NCI-H2196 treated with DMSO at 0.1 percent for 48 hours (cell line): ENCODE results near the gene DNLZ.

ENCODE experiments used
- DNase-seq: peaks from one replicate; lab custom pipeline; 2025; ENCODE audit not compliant: unreplicated experiment; lab: John Stamatoyannopoulos, UW

The DNLZ gene

DNA sequence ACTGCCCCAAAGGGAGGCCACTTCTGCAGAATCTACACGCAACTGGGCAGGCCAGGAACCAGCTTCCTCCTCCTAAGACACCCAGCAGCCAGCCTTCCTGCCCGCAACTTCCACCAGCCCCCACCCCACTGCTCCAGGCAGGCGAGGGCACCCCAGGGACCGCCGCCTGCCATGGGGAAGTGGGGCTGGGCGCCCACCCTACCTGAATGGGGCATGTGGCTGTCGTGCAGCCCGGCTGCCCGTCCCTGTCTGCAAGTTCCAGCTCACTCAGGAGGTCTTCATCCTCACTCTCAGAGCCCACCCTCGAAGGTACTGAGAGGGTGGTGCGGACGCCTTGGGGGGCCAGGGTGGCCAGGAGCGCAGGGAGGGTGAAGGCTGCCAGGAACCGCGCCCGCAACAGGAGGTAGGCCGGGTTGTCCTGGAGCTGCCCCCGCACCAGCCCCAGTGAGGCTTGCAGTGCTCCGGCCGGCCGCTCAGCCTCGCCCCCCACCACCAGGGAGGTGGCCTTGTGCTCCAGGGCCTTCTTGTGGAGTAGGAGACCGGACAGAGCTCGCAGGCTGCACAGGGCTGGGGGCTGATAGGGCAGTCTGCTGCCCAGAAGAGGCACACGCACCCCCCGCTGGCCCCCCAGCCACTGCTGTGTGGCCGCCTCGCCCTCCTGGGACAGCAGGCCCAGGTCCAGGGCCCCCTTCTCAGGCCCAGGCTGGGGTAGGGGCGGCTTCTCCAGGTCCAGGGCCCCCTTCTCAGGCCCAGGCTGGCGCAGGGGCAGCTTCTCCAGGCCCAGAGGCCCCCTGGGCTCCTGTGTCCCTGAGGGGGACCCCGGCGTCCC, 14.0 kb upstream of the DNLZ start:
- no peak for DNase-seq

DNA sequence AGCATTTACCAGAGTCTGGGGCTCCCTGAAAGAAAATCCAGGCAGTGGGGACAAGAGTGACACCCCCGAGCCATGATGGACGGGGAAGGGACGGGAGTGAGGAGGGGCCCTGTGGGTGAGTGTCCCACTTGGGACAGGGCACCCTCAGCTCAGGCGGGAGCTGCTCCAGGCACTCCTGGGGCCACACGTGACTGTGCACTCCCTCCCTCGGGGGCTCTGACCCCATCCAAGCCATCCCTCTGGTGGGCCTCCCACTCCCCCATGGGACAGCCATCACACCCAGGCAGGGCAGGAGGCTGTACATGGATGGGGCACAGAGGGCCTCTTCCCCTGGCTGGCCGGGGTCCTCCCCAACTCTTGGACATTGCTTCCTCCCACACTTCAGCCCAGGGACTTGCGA, 12.9 kb upstream of the DNLZ start:
- no peak for DNase-seq

DNA sequence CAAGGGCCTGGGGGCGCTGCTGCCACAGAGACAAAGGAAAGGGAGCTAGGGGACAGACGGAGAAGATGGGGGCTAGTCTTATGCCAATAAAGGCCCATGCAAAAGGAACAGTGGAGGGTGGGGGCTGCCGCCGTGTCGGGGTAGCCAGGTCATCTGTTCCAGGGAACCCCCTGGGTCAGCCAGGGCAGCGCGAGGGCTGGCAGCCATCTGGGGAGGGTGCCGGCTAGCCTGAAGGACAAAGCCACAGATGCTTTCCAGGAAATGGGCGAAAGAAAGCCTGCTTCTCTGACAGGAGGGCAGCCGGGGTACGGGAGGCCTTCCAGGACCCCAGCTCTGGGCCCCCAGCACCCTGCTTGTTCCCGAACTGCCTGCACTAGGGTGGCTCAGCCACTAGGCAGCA, 11.6 kb upstream of the DNLZ start:
- no peak for DNase-seq

DNA sequence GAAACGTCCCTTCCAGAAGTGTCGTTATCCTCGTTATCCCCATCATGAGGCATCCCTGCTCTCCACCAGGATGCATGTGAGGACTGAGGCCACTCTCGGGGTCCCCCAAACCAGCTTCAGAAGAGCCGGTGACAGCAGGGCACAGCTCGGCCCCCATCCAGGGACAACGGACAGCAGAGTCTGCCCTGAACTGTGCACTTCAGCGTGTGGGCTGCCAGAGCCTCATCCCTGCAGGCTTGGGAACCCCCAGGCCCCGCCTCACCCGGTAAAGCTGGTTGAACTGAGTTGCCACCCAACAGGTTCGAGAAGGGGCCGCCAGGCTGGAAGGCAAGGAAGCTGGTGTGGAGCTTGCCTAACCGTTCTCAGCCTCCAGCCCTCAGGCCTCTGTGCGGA, 10.6 kb upstream of the DNLZ start:
- DNase-seq: no peak

DNA sequence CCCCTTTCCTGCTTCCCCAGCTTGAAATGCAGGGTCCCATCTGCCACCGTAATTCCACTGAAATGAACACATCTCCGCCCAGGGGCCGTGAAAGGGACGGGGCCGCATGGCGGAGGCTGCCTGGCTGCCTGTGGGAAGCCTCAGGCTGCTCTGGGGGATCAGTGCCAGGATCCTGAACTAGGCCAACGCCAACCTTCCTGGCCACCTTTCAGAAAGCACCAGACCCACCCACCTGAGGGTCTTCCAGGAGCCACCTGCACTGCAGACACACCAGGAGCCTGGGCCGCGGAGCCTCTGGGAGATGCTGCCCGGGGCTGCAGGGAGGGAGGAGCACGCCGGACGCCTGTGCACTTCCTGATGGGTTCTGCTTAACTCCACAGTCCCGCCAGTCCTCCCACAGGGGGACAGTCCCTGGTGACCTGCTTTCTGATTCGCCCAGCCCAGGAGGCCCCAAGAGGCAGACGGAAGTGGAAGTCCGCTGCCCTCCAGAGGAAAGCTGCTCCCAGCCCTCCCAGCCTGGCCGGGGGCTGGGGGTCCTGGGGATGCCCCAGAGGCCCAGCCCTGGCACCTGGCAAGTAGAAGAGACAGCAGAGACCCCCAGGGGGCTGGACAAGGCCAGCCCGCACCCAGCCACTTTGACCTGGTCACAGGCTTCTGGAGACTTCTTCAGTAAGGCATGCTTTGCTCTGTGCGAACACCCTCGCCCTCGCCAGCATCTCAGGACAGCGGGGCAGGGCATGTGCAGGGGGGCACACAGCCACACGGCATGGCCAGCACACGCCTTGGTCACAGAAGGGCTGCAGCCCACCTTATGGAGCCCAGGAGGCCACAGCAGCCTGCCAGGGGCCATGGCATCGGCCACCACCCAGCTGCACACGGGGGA, 10.0 kb upstream of the DNLZ start, which contains the start of gene CARD9:
TSS of gene CARD9 (minus strand) at position 370 of the 883 bp plus-strand sequence. CDS start 1,591 bp downstream, outside the sequence.
- no peak for DNase-seq

DNA sequence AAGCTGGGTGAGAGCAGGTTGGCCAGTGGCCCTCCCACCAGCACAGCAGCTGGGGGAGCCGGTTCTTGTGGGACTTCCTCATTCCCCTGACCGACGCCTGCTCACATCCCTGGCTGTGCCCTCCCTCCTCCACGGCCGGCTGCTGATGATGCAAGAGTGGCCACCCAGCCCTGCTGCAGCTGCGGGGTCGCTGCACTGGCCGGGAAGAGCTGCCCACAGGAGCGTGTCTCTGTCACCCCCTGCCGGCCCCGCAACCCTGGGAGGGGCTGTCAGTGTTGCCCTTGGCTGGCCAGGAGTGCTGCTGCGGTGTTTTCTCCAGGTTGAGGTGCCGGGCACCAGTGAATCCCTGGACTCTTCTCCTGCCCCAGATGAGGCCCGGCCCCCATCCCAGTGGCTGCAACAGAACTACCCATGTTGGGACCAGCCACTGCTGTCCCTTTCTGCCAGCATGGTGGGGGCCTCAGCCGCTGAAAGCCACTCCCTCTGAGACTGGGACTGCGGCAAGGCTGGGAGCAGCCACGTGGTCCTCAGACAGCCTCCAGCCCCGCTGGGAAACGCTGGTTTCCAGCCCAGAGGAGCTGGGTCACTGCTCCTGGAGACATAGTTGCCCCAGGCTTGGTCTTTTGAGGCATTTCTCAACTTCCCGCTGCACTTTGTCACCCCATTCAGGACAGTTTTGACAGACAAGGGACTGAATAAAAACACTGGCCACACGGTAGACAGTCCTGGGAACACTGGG, 9.2 kb upstream of the DNLZ start:
- DNase-seq: peak; percentile 44

DNA sequence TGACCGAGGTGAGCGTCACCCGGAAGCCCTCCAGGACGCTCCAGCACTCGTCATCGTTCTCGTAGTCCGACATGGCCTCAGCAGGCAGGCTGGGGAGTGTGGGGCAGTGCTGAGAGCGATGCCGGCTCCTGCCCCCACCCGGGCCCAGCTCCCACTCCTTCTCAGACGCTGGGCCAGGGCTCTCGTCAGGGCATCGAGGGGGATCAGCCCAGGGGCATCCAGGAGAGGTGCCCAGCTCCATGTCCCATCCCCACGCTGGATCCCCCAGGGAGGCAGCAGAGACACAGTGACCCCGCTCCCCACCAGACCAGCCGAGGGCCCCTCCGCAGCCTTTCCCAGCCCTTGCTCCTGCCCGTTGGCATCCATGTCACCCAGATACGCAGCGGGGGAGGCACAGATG, 8.5 kb upstream of the DNLZ start:
- no peak for DNase-seq

DNA sequence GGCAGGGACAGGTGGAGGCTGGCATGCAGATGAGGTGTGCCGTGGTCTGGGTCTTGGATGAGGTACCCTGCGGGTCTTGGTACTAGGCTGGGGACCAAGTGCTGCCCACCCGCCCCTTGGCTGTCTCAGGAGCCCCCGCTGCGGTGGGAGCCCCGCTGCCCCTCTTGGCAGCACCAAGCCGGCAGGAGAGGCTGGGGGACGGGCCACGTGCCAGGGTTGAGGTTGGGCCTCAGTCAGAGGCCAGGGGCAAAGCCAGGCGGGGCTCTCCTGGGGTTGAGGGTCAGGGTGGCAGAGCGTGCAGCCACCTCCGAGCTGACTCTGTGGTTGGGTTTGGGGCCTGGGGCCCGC, 8.0 kb upstream of the DNLZ start:
- DNase-seq: no peak

DNA sequence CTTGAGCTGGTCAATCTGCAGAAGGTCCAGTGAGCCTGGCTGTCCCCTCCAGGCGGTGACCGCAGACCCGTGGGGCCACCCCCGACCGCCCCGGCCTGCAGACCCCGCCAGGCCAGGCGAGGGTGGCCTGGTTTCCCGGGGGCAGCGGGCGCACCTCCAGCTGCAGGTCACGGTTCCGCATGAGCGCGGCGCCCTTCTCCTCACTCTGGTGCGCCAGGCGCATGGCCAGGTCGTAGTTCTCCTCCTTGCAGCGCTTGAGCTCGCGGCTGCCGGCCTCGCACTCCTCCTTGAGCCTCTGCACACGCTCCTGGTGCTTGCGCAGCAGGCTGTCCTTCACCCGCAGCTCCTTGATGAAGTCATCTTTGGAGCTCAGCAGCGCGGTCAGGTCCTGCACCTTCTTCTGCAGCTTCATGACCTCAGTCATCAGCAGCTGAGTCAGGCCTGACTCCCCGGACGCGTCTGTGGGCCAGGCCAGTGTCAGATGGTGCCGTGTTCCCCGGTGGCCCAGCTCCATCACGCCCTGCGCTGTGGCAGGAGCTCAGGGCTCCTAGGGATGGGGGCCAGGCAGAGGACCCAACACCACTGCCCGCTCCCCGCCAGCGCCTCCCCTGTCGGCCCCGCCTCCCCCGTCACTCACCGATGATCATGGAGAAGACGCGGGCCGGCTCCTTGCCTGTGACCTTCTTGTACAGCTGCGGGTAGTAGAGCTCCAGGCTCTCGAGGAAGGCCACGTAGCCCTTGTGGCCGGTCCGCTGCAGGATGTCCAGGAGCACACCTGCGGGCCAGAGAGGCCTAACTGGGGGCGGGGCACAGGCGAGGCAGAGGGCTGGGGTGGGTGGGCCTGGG, 7.4 kb upstream of the DNLZ start:
- no peak for DNase-seq

DNA sequence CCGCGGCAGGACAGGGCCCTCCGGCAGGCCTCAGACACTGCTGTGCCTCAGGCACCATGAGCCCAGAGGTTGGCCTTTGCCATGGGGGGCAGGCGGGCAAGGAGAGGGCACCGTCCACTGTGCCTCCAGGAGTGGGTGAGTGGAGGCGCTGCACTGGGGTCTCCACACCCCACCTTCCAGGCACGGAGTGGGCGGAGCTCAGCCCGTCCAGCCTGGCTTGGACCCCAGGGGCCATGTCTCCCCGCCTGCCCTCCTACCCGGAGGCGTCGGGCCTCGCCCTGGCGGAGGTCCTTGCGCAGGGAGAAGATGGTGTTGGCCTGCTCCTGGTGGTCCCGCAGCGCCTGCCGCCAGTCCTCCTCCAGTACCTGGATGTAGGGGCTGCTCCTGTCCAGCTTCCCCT, 6.5 kb upstream of the DNLZ start:
- DNase-seq: no peak

DNA sequence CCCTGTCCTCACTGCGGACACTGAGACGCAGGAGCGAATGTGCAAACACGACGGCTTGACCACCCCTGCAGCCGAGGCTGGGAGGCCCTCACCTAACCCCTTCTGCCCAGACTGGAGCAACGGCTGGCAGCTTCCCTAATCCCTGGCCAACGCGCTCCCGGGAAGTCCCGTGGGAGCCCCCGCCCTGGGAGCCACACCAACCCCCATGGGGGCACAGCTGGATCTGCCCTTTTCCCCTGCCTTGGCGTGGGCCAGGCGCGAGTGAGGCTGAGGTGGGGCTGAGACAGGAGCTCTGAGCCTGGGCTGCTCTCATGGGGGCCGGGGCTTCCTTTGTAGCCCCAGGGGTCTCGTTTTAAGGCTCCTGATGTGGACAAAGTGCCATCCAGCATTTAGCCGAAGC, 4.6 kb upstream of the DNLZ start:
- no peak for DNase-seq

DNA sequence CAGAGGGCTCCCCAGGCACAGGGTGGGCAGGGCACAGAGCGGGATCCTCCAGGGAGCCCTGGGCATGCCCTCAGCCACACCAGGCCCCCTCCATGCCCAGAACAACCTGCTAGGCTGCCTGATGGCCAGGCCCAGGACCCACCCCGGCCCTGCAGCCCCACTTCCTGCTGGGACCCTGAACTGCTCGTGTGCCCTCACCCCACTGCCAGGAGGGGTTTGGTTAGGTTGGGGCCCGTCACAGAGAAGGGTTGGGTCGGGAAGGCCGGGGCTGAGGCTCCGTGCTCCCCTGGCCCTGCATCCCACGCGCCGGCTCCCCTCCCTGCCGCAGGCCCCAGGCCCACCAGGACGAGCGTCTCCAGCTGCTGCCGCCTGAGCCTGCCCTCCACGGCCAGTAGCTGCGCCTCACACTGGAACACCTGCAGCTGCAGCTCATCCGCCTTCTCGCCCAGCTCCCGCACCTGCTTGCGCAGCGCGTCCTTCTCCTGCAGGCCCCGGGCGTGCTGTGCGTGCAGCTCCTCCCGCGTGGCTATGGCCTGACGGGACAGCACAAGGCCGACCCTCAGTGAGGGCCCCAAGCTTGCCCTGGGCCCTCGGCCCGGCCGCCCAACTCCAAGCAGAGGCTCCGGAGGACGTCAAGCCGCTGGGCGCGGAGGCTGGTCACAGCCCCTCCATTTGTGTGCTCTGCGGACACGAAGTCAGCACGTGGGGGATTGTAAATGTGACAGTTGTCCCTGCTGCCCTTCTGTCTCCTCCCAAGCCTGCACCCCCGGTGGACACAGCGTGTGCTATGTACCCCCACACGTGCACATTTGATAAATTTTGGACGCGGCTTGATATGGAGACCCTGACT, 4.0 kb upstream of the DNLZ start:
- DNase-seq: no peak

DNA sequence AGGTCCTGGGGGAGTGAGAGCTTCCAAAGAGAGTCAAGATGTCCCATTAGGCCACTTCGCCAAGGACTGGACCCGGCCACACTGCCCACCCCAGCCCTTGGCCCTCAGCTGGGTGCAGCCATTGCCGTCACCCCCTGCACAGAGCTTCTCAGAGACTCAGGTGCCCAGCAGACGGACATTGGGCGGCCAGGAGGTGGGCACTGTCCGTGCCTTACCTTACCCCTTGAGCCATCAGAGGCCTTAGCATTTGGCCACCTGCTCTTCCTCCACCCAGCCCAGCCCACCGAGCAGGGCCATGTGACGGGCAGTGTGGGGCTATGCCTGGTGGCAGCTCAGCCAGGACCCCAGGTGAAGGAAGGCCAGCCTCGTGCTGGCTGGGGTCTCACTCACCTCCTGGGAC, 3.3 kb upstream of the DNLZ start:
- no peak for DNase-seq

DNA sequence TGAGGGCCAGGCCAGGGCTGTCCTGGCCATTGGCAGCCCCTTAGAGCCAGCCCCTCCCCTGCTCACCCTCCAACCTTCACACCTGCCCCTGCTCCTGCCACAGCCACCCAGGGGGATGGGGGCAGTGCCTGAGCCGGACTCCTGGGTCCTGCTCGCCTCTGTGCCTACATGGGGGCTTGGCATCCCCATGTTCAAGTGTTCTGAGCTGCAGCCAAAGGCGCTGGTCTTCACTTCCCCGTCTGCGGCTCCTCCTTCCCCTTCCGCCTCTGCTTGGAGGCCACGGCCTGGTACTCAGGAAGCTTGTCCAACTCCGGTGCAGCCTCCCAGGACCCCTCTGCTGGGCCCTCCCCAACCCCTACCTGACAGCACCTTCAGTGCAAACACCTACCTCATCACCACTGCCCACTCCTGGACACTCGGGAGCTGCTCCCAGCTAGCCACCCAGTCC, 2.3 kb upstream of the DNLZ start:
- no peak for DNase-seq

DNA sequence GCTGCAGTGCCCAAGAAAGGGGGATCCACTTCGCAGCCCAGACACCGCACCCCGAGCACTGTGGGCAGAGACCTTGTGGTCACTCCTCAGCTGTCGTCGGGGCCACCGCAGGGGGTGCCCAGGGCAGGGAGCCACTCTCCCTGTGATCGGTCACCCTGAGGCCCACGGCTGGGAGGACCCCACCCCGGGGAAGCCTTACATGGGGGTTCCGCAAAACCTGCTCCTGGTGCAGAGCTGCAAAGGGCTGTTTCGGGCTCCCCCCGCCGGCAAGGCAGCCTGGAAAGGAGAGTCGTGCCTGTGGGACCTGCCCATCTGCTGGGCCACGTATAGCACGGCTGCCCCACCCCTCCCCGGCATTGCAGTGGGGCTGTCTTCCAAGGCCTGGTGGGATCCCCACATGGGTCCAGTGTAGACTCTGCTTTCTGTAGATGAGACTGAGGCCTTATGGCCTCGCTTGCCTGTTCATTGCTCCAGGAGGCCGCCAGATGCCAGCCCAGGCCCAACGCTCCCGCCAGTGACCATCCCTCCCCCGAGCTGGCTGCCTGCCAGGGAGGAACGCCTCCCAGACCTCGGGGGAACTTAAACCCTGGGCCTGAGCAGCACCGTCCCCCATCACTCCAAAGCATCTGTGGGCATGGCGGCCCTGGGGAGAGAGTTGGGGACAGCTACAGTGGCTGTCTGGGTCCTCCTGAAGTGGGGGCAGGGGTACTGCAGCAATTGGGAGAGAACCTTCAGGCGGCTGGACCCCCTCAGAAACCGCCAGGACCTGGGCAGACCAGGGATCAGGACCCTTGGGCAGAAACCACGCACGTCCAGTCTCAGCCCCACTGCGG, 1.6 kb upstream of the DNLZ start:
- no peak for DNase-seq

DNA sequence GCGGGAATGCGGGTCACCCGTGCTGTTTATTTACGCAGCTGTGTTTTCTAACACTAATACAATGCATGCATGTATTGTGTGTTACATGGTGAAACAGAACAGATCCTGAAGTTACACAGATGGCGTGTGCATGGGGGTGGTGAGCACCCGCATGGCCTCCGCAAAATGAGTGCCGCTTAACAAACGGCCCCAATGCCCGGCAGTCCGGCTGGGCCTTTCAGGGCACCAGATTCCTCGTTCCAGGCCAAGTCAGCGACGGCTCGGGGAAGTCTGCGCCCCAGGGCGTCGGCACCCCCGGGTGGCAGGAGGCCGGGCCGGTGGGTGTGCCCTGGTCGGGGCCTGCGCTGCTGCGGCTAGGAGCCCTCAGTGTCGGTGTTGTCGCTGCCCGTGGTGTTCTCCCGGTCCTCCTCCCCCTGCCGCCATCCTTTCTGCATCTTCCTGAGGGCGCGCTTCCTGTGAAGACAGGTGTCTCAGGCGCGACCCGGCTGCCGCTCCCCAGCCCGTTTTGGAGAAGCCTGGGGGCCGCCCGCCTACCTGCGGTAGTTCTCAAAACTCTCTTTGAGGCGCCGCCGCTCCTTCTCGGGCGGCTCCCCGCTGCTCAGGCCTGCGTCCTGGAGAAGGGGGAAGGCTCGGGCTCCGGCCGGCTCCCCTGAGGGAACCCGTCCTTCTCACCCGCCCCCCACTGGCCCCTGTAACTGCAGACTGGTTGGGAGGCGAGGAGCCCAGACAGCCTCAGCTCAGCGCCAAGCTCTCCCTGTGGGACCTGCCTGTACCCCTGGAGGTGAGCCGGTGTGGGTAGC, 605 bp upstream of the DNLZ start:
- no peak for DNase-seq

DNA sequence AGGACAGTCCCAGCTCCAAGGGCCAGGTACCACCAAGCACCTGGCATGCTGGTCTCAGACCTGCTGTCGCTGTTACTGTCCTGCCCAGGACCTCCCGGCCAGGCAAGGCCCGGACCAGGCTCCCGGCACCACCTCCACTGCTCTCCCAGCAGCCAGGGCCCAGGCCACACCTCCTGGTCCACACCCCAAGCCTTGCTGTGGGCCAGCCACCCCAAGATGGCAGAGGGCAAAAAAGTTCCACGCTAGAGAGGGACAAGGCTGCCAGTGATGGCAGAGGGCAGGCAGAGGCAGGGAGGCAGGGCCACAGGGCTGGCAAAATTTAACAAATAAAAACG, 1.1 kb downstream of the DNLZ start:
- no peak for DNase-seq

DNA sequence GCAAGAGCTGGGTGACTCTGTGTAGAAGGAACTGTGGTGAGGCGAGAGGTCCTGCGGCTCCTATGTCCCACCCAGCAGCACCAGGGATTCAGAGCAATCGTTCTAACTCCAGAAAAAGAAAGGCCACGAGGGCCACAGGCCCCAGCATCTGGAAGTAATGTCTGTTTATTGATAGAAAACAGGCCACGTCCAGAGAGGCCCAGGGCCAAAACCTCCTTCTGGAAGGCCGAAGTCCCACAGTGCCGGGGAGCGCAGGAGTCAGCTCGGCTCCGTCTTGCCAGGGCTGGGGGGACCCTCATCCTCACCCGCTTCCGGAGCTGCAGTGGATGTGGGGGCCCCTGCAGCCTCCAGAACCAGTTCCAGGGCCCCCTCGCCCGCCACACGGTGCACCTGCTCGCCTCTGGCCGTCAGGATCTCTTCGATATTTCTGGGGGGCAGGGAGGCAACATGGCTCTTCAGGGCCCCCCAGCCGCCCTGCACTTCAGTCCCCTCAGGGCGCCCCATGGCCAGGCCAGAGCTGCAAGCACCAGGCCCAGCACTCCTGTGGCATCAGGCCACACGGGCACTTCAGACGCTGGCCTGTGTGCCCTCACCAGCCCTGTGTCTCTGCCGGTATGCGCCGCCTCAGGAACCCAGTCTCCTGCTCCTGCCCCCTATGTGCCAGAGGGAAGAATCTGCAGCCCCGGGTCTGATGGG, 1.6 kb downstream of the DNLZ start:
- no peak for DNase-seq
